ENCODE data around the gene PLAGL1.

GRCh38 chr6:143936778-143937667 lies 71.0 kb downstream of the PLAGL1 start:
- TF ChIP-seq CTCF (IDR thresholded peaks at IDR 0.05) (no peak), POLR2A (IDR thresholded peaks at IDR 0.05) (no peak), EP300 (IDR thresholded peaks at IDR 0.05) (no peak)

Data from tibial nerve (tissue), 4 donors.